HFF-Myc (cell line): ENCODE data around the gene MED1.

Experiments
- DNase-seq: peaks from one replicate; pipeline ENCODE4 v3.0.0-alpha.2; 2011; ENCODE audit warnings: low read depth; ENCODE audit errors: extremely low read depth
- H3K4me3 ChIP-seq: replicated peaks from 2 replicates; pipeline ENCODE4 v1.5.1; 2011; ENCODE audit warnings: low read depth, mild to moderate bottlenecking, control low read depth, low read length
- CTCF ChIP-seq: IDR thresholded peaks from 2 replicates; pipeline ENCODE4 v1.5.1; 2012; ENCODE audit warnings: mild to moderate bottlenecking, low read depth, low read length, control low read depth; ENCODE audit errors: missing control alignments

The MED1 gene

GRCh38 chr17:39360537-39360936 is 90.5 kb downstream of the MED1 start:
- no peak for DNase-seq
- H3K4me3 ChIP-seq = no peak overlapping the region
- no peak for TF ChIP-seq CTCF

DNA sequence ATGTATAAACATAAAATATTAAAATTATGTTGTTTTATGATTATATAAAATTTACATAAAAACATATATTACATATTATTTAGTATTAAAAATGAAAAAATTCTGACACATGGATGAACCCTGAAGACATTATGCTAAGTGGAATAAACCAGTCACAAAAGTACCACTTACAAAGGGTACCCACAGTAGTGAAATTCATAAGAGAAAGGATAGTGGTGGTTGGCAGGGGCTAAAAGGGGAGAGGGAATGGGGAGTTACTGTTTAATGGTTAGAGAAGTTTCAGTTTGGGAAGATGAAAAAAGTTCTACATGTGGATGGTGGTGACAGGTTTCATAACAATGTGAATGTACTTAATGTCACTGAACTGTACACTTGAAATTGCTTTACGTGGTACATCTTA is 91.1 kb downstream of the MED1 start:
- no peak overlapping the region for H3K4me3 ChIP-seq
- TF ChIP-seq CTCF = no peak
- DNase-seq = no peak

- no peak for DNase-seq
- no peak for TF ChIP-seq CTCF
- no peak overlapping the region for H3K4me3 ChIP-seq
Observed at GRCh38 chr17:39357986-39358385, 93.1 kb downstream of the MED1 start.

DNA sequence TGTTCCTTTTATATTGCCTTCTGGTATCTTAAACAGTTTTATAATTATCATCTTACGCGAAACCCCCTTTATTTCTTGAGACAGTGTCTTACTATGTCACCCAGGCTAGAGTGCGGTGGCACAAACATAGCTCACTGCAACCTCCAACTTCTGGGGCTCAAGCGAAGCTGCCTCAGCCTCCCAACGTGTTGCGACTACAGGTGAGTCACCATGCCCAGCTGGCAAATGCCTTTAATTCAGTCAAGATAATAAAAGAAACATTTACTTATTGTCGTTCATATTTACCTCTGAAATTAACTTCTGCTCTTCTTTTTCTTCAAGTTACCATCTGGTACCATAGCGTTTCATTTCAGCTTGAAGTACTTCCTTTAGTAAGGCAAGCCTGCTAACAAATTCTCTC is 93.6 kb downstream of the MED1 start:
- no peak for DNase-seq
- no peak for TF ChIP-seq CTCF
- no peak overlapping the region for H3K4me3 ChIP-seq
